HG02943 (cell line): ENCODE results near the gene TMEM74B.

Source experiments
- ATAC-seq: cut with Tn5 transposase; IDR thresholded peaks from one replicate; pipeline ENCODE4 v1.9.1; 2021; ENCODE audit warnings: mild to moderate bottlenecking, low read depth, moderate library complexity; ENCODE audit not compliant: unreplicated experiment

TMEM74B gene

DNA sequence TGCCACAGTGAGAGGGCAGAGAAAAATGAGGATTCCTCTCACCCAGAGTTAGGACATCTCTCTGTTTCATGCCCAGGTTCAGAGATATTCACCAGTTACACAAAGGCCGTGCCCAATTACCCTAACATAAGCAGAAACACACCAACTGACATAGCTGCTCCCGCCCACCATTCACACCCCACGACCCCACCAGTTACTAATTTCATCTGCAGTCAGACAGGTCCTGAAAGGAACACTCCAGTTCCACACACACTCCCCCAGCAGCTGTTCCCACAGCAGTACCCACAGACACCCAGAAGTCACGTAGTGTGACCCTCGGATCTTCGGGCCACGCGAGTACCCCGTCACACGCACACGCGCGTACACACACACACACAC, 532 bp downstream of the TMEM74B start:
- ATAC-seq: no peak

GRCh38 chr20:1183153-1183552, 1.6 kb downstream of the TMEM74B start:
- ATAC-seq: no peak

DNA sequence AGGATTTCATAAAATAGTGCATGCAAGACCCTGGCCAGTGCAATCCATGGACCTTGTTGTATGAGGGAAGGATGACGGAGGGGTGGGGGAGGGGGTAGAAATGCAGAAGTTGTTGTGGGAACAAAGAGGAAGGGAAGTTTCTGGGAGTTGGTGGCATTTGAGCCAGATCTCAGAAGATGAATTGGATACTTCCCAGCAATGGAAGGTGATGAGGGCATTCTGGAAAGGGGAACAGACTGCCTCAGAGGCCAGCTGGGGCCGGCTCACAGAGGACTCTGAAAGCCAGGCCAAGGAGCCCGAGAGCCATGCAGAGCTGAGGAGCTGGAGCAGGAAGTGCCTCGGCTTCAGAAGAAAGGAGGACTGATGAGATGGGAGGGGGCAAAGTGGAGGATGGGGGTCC, 2.7 kb downstream of the TMEM74B start:
- ATAC-seq: no peak

GRCh38 chr20:1180949-1181348, 3.8 kb downstream of the TMEM74B start:
- no peak for ATAC-seq

GRCh38 chr20:1178623-1179022, 6.2 kb downstream of the TMEM74B start:
- ATAC-seq: no peak

DNA sequence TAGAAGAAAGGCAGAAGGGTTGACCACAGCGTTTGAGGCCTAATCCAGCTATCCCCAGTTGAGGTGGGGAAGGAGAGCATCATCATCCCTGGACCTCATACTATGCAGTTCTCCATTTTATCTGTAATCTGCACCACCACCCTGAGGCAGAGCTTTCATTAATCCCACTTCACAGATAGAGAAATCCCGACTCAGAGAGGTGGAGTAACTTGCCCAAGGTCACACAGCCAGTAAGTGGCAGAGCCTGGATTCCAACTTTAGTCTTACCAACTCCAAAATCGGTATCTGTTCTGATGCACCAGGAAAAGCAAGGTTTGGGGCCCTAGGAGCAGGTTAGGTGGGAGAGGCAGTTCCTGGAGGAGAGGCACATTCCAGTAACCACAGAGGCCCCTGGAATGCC, 6.7 kb downstream of the TMEM74B start:
- ATAC-seq: no peak

- ATAC-seq: no peak
Measured at GRCh38 chr20:1177680-1178079, 7.1 kb downstream of the TMEM74B start.

DNA sequence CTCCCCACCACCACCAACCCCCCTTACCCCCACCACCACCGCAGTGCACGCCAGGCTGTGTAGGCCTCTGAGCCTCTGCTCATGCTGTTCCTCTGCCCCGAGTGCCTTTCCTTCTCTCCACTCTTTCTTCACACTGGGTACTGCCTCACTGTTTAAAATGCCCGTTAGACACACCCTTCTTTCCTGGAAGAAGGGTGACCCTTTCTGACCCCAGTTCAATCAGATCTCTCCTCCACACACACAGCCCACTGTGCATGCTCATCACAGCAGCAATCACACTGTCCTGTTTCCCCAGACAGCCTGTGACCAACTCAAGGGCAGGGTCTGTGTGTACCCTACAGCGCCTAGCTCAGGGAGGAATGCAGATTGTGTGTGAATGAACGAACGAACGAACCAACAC, 10.0 kb downstream of the TMEM74B start:
- ATAC-seq: no peak

- no peak for ATAC-seq
Measured at GRCh38 chr20:1173698-1174097, 11.1 kb downstream of the TMEM74B start.

DNA sequence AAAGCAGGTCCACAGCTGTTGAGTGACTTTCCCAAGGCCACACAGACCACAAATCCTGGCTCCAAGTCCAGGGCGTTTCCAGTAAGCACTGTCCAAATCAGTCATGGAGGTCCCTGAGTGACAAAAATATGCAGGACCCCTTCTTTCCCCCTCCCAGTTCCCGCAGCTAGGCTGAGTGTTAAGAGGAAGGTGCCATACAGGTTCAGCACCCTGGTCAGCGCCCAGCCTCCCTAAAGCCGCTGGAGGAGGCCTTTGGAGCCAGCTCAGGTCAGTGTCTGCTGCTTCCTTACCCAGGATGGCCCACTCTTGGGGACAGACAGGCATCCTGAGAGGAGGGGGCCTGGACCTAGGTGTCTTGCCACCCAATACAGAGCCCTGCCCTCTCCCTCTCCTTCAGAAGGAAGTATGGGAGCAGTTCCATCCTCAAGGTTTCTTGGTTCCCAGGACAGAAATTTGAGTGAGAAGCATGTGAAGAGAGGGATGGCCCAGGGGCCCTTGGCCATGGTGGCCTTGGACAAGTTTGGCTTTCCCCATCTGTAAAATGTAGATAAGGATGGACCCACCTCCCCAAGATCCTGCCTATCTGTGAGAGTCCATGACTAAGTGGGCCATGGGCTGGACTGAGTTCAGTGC, 13.2 kb downstream of the TMEM74B start:
- ATAC-seq: no peak

- ATAC-seq: no peak
Measured at GRCh38 chr20:1169224-1169623, 15.6 kb downstream of the TMEM74B start.

- no peak for ATAC-seq
Measured at GRCh38 chr20:1166948-1167720, 17.6 kb downstream of the TMEM74B start.

DNA sequence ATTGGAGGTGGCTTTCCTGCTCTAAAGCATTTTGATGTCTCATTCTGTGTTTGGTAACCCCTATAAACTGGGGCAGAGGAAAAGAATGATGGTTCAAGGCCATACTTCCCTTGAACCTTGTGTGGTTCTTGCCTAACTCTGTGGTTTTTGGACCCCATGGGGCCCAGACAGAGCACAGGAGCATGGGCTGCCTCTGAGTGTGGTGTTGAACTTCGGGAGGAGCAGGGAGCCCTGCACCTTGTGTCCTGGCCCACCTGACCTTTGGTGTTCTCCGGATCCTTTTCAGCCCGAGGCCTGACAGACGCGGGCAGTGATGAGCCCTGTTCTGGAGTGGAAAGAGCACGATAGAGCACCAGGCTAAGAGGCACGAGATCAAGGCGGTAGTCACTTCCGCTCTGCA, 18.8 kb downstream of the TMEM74B start:
- ATAC-seq: no peak

- ATAC-seq: no peak
Measured at GRCh38 chr20:1165521-1165920, 19.3 kb downstream of the TMEM74B start.

GRCh38 chr20:1164871-1165270, 19.9 kb downstream of the TMEM74B start:
- no peak for ATAC-seq

DNA sequence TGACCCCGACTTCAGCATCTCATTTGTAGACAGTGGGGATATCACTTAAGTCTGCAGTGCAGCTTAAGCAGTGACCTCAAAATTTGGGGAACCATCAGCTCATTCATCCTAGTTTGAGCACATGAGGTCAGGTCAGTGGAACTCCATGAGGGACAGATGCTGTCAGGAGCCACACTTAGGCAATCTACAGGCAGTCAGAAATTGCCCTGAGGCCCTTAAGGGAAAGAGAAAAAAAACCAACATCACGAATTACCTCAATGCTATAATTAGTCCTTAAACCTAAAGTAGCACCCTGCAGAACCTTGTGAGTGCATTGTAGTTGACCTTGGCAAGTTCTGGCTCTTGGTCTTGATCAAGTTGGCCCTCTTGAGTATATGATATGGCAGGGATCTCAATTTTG, 21.1 kb downstream of the TMEM74B start:
- no peak for ATAC-seq

DNA sequence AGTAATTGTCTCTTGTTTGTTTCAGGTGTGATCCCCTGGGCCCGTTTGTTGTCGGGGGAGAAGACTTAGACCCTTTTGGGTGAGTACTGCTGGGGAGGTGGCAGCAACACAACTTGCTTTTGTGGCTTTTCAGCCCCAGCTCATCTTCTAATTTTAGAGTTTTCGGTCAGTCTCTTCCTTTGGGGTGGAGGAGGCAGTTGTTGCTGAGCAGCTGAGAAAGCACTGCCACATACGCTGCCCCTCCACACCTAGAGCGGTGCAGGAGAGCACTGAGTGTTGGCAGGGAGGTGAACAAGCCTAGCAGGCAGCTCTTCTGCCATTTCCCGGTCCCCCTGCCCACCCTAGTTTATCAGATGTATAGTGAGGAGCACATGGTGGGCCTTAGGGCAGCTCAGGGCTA, 21.7 kb downstream of the TMEM74B start:
- no peak for ATAC-seq

- no peak for ATAC-seq
Measured at GRCh38 chr20:1160991-1161390, 23.8 kb downstream of the TMEM74B start.

DNA sequence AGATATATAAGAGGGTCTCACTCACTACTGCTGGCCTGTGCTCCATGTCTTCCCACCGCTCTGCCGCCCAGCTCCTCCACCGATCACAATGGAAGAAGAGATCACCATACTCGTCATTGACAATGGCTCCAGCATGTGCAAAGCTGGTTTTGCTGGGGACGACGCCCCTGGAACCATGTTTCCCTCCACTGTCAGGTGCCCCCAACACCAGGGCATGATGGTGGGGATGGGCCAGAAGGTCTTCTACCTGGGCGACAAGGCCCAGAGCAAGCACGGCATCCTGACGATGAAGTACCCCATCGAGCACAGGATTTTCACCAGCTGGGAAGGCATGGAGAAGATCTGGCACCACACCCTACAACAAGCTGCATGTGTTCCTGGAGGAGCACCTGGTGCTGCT, 24.3 kb downstream of the TMEM74B start:
- ATAC-seq: no peak

DNA sequence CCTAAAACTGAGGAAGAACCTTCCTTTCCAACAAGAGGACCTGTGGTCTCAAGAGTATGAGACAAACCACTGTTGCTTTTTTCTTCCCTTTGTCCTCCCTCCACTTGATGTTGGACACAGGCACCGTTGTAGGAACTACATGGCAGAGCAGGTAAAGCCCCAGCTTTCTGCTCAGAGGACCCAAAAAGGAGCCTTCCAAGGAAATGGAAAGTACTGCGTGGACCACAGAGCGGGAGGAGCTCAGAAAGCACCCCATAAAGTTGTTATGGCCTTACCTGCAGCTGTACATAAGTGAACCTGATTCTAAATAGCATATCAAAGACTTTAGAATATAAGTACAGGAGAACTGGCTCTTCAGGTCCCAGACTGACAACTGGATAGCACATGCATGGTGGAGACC, 29.4 kb downstream of the TMEM74B start:
- no peak for ATAC-seq

- ATAC-seq: no peak
Measured at GRCh38 chr20:1154691-1155090, 30.1 kb downstream of the TMEM74B start.

DNA sequence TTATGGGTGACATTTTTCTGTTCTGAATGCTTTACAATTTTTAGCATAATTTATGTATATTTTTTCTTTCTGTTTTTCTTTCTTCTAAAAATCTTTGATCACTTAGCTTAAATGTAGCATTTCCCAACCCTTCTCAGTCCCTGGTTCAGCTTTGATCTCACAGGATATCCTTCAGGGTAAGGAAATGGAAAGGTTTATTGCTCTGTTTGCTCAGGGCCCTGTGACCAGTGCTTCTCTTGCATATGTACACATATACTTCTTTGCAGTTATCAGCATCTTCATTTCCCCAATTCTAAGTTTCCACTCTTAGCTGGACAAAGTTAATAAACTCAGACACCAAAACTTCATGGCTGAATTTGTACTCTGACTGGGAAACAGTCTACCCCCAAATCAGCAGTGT, 30.6 kb downstream of the TMEM74B start:
- ATAC-seq: no peak
